Activated T-cell treated with anti-CD3 and anti-CD28 coated beads, Interleukin-2, amount 50 U/mL, for 1 hour (primary cell): Measurements from ENCODE around the gene GRIK3.

Experiments used
- DNase-seq: peaks from one replicate; pipeline ENCODE4 v3.0.0-alpha.2; 2020

GRIK3 gene

GRCh38 chr1:37010011-37010410 is 24.3 kb downstream of the GRIK3 start:
- DNase-seq = no peak

DNA sequence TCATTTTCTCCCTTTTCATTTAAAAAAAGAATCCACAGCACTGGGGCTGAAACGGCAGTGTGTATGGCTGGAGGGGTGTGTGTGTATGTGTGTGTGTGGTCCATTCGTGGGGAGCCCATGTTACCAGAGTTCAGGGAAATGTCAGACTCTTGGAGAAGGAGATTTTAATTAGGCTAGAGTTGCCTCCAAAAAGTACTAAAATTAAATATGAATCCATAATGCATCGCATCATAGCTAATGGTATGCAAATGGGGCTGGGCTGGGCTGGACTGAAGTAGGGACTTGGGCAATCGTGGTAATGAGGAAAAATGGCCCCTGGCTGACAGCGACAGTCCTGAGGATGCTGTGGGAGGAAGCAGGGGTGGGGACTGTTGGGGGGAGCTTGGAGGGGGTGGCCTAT is 24.8 kb downstream of the GRIK3 start:
- DNase-seq = no peak

DNA sequence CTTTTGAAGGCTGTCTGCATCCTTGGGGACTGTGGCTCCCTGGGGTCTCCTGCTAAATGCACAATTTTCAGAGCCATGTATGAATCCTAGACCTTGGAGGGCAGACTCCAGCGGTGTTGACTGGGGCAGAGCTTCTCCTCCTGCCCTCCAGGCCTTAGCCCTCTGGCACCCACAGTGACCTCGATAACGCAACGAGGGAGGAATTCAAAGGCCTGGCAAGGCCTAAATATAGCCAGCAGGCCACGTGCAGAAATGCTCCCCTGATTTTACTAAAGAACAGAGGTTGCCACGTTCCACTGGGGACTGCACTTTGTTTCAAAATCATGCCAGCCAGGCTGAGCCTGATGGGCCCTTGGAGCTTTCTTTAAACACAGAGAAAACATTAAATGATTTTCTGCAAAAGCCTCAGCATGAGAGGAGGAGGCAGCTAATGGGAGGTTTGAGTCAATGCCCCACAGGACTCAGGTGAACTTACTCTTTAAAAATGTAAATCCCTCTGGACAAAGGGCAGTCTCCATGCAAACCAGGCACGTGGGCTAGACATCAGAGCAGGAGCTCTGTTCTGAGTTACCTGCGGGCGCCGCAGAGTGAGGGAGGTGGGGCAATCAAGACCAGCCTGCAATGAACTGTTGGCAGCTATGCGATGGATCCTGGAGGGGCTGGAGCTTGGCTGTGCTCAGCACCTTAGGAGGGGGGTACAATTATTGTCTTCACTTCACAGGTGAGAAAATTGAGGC is 28.0 kb downstream of the GRIK3 start:
- DNase-seq = no peak

- DNase-seq = no peak
Measured at GRCh38 chr1:37002898-37003297, 31.4 kb downstream of the GRIK3 start.

DNA sequence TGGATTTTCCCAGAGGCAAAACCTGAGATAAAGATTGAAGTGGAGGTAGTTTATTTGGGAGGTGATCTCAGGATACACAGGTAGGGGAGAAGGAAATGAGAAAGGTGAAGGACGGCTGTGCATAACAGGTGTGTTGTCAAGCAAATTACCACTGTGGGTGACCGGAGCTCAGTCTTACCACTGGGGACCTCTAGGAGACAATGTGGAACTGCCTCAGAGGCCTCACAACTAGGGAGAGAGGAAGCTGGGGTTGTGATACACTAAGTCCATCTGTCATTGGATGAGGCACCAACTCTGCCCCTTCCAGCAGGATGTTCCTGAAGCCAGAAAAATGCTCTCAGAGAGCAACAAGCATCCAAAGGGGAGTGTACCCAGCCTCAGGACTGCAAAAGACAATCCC is 32.6 kb downstream of the GRIK3 start:
- no peak for DNase-seq

GRCh38 chr1:36996106-36996505 is 38.2 kb downstream of the GRIK3 start:
- no peak for DNase-seq

- no peak for DNase-seq
Measured at GRCh38 chr1:36994868-36995267, 39.4 kb downstream of the GRIK3 start.

DNA sequence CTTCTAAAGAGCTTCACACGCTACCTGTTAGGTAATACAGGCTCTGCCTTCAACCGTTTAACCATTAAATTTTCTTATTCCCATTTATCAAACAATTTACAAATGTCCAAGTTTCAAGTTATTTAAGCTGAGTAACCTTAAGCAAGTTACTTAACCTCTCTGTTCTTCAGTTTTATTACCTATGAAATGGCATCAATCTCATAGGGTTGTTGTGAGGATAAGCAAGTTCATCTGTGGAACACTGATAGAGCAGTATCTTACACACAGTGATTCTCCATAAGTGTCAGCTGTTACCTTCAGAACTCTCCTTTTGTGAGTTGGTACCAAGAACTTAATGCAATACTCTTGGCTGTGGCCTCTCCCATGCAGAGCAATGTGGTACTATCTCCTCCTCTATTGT is 40.0 kb downstream of the GRIK3 start:
- no peak for DNase-seq

- DNase-seq = no peak
Measured at GRCh38 chr1:36992139-36992943, 42.0 kb downstream of the GRIK3 start.

- DNase-seq = no peak
Measured at GRCh38 chr1:36991551-36991950, 42.8 kb downstream of the GRIK3 start.

DNA sequence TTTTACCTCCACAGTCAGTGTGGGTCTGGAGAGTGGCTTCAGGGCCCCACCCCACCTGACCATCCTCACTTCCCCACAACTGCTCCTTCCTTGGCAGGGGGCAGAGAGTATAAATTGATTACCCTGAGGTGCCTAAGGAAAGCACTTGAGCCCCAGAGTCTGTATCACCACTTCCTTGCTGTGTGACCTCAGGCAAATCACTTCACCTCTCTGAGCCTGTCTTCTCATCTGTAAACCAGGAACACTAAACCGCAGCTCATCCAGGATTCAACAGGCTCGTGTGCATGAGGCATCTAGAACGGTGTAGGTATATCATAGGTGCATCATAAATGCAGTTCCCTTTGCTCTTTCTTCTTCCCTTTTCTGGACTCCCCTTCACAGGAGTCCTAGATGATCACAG is 43.4 kb downstream of the GRIK3 start:
- DNase-seq = no peak

DNA sequence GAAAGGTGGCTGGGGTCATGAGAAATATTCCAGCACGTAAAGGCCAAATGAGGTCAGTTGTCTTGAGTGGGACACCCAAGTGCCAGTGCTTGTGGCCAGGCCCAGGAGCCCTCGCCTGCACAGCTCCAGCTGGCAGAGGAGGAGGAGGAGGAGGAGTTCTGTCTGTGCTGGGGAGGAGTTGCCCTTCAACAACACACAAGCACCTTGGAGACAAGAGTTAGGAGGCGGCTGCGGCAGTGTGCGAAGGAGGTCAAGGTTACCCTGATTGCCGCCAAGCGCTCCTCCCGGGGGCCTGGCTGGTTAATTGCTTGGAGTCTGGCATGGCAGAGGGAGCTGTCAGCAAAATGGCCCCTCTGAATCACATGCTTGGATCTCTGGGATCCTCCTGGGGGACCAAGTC is 45.1 kb downstream of the GRIK3 start:
- no peak for DNase-seq

- no peak for DNase-seq
Measured at GRCh38 chr1:36988741-36989193, 45.5 kb downstream of the GRIK3 start.

- DNase-seq = no peak
Measured at GRCh38 chr1:36988321-36988720, 46.0 kb downstream of the GRIK3 start.

DNA sequence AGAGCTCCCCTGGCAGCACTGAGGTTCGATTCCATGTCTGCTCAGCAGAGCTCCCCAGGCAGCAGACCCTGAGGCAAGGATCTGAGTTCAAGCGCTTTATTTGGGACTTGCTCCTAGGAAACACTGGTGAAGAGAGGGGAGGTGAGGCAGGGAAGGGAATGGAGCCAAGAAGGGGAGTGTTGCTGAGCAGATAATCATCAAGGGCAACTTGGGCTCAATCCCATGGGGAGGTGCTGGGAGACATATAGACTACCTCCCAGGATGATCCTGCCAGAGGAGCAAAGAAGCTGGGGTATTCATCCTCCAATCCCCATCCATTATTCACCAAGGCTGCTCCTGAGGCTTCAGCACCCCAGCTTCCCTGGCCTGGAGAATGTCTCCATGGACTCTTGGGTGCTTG is 47.0 kb downstream of the GRIK3 start:
- no peak for DNase-seq

GRCh38 chr1:36986241-36986985 is 47.9 kb downstream of the GRIK3 start:
- DNase-seq = no peak

DNA sequence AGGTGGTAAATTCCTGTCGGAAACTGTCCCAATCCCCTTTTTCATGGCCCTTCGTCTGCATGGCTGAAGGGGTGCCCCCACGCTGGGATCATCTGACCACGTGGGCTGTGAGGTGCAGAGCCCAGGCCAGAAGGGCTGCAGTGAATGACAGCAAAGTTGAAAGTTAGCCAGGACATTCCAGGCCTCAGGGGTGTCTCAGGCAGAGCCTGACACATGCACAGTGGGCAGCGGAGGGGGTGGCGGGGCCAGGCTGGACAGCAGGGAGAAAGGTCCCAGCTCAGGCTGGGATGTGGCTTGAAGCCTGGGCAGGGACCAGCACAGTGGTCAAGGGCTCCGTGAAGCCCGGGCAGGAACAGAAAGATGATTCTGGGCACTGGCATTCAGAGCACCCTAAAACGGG is 49.6 kb downstream of the GRIK3 start:
- DNase-seq = no peak

DNA sequence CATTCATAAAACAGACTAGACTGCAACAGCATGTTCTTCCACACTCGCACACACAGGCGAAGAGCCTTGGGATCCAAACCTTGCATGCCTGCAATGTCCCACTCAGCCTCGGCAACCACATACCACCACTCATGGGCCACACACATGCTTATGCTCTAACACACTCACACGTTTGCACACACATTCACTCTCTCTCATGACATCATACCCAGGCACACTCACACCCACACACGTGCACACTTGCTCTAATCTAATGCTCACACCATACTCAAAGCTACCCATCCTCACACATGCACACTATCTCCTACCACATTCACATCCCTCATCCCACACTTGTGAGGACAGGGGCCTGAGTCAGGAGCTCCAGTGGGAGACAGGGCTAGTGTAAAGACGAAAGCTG is 50.3 kb downstream of the GRIK3 start:
- DNase-seq = no peak

DNA sequence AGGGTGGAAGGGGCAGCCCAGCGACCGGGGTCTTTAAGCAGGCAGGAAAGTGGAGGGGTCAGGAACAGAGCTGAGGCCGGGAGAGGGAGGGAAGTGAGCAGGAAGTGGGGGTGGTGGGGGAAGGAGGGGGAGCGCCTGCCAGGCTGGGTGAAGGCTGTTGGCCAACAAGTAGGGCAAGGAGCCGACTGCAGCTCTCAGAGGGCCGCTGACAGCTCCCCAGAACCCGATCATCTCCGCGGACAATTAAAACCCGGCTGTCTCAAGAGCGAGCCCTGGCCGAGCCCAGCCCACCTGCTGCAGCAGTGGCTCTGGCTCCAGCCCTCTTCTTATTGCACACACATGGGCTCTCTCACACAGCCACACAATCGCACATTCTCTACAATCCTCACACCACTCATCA is 51.6 kb downstream of the GRIK3 start:
- DNase-seq = no peak

GRCh38 chr1:36981771-36982622 is 52.3 kb downstream of the GRIK3 start:
- DNase-seq = no peak

DNA sequence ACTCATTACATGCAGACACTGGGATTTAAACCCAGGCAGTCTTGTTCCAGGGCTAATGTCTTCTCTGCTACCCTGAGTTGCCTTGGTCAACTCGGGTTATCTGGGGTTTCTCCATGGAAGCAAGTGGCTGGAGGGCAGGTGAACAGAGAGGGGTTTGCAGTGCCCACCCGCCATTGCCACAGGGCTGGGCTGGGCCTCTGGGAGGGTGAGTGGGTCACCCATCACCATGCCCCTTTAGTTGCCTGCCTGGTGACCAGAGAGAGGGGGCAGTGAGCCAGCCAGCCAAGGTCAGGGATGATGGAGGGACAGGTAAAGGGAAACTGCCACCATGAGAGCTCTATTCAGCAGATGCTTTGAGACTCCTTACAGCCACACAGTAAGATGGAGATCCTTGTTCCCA is 53.2 kb downstream of the GRIK3 start:
- no peak for DNase-seq

GRCh38 chr1:36977731-36978406 is 56.4 kb downstream of the GRIK3 start:
- no peak for DNase-seq
